B cell (primary cell): ENCODE measurements around the gene COG2. TPM values are rescaled to one million over a fixed set of nuclear protein-coding genes. Genes with fewer than 3 reads are reported as not detected.
"Not testable (repeated sequence)": the region's sequence is repeated elsewhere in the genome, so short reads cannot be mapped to it uniquely, and the experiment has no call there.

ENCODE experiments used
- ATAC-seq: fragments of 200-7000 bp; cut with Tn5 transposase; one replicate; pipeline ENCODE4 v1.10.0; 2021; ENCODE audit warnings: low read depth, mild to moderate bottlenecking, moderate number of reproducible peaks, moderate library complexity
- CTCF ChIA-PET: fragments of 350-600 bp; sonication (Branson Sonifier 250); formaldehyde crosslinking; loops from one replicate; lab custom pipeline; 2021; ENCODE audit warnings: antibody characterized with exemption, inconsistent platforms; lab: Charles Lee
- POLR2A ChIA-PET: fragments of 350-600 bp; sonication (Branson Sonifier 250); formaldehyde crosslinking; loops from one replicate; lab custom pipeline; 2021; ENCODE audit warnings: antibody characterized with exemption; lab: Charles Lee
- DNase-seq: peaks from one replicate; pipeline ENCODE4 v3.0.0; 2013
- H2AFZ ChIP-seq: 2 replicates; pipeline ENCODE4 v1.6.1; 2012; ENCODE audit warnings: mild to moderate bottlenecking, low read depth, low read length; ENCODE audit not compliant: insufficient read depth, poor library complexity, severe bottlenecking
- H3K27ac ChIP-seq, 2 donors: 1 replicate in 1 of 2; 2 replicates in 1 of 2; pipeline ENCODE4 v1.5.1; 2012 to 2013; ENCODE audit warnings: low read length in 2 of 2, mild to moderate bottlenecking in 2 of 2, moderate library complexity in 1 of 2
- H3K27me3 ChIP-seq, 4 experiments: fragments of 200-600 bp in 1 of 4; sonication (generic) in 1 of 4; replicated peaks in 1 of 4; 1 replicate in 2 of 4; 2 replicates in 2 of 4; pipeline versions ENCODE4 v1.6.1 to v1.7.0; 2013 to 2016; ENCODE audit warnings: low read length in 3 of 4, mild to moderate bottlenecking in 2 of 4, mixed read lengths in 1 of 4, moderate library complexity in 1 of 4; ENCODE audit not compliant: insufficient read depth in 4 of 4, control insufficient read depth in 3 of 4; ENCODE audit errors: control extremely low read depth in 1 of 4
- H3K36me3 ChIP-seq, 2 experiments: replicated peaks in 1 of 2; 1 replicate in 1 of 2; 2 replicates in 1 of 2; pipeline versions ENCODE4 v1.6.1 to v1.7.1; 2013; ENCODE audit warnings: low read length in 1 of 2; ENCODE audit not compliant: insufficient read depth in 2 of 2, control insufficient read depth in 1 of 2; ENCODE audit errors: control extremely low read depth in 1 of 2, extremely low read depth in 1 of 2
- H3K4me1 ChIP-seq, 2 donors: fragments of 200-600 bp in 1 of 2; sonication (generic) in 1 of 2; 1 replicate in 1 of 2; 2 replicates in 1 of 2; pipeline versions ENCODE4 v1.5.1 to v1.6.1; 2013 to 2017; ENCODE audit warnings: low read length in 2 of 2; ENCODE audit not compliant: control insufficient read depth in 2 of 2, insufficient read depth in 2 of 2
- H3K4me2 ChIP-seq: replicated peaks from 2 replicates; pipeline ENCODE3; 2012; ENCODE audit warnings: mild to moderate bottlenecking, low read depth, low read length; ENCODE audit not compliant: poor library complexity, severe bottlenecking
- H3K4me3 ChIP-seq, 5 experiments: fragments of 200-600 bp in 1 of 5; sonication (generic) in 1 of 5; 1 replicate in 3 of 5; 2 replicates in 2 of 5; pipeline versions ENCODE4 v1.5.1 to v1.7.0; 2011 to 2016; ENCODE audit warnings: low read length in 4 of 5, mild to moderate bottlenecking in 4 of 5, low read depth in 2 of 5, control low read depth in 1 of 5, moderate library complexity in 1 of 5; ENCODE audit not compliant: insufficient read depth in 1 of 5; ENCODE audit errors: control extremely low read depth in 1 of 5, extremely low read depth in 1 of 5
- H3K79me2 ChIP-seq: fragments of 200-600 bp; sonication (generic); one replicate; pipeline ENCODE4 v1.6.0; 2016; ENCODE audit warnings: low read length; ENCODE audit not compliant: control insufficient read depth, insufficient read depth
- H3K9ac ChIP-seq: fragments of 200-600 bp; sonication (generic); 2 replicates; pipeline ENCODE4 v1.6.1; 2017; ENCODE audit warnings: mild to moderate bottlenecking, low read length, moderate library complexity
- H3K9me3 ChIP-seq, 3 donors: one replicate each; pipeline versions ENCODE4 v1.6.1 to v1.7.1; 2013; ENCODE audit warnings: low read length in 2 of 3; ENCODE audit not compliant: control insufficient read depth in 2 of 3, insufficient read depth in 1 of 3; ENCODE audit errors: control extremely low read depth in 1 of 3
- H4K20me1 ChIP-seq: 2 replicates; pipeline ENCODE4 v1.6.0; 2012; ENCODE audit warnings: mild to moderate bottlenecking, low read length; ENCODE audit not compliant: insufficient read depth, control insufficient read depth, poor library complexity, severe bottlenecking
- H3K27ac Mint-ChIP-seq: one replicate; pipeline ENCODE4 v1.8.0; 2021; ENCODE audit warnings: mixed read lengths
- H3K27me3 Mint-ChIP-seq: one replicate; pipeline ENCODE4 v1.8.0; 2021; ENCODE audit warnings: mixed read lengths
- H3K4me1 Mint-ChIP-seq: one replicate; pipeline ENCODE4 v1.8.0; 2021; ENCODE audit warnings: mixed read lengths
- H3K4me3 Mint-ChIP-seq: one replicate; pipeline ENCODE4 v1.8.0; 2021; ENCODE audit warnings: mixed read lengths
- H3K9me3 Mint-ChIP-seq: one replicate; pipeline ENCODE4 v1.8.0; 2022; ENCODE audit warnings: mixed read lengths; ENCODE audit not compliant: insufficient read depth
- EZH2 ChIP-seq: IDR thresholded peaks from 2 replicates; pipeline ENCODE4 v1.6.1; 2012; ENCODE audit warnings: borderline replicate concordance, low read depth, mild to moderate bottlenecking, moderate library complexity, low read length; ENCODE audit not compliant: insufficient read depth, poor library complexity, severe bottlenecking
- WGBS: methylation state at CpG from one replicate; pipeline ENCODE4 v1.1.5; 2013; ENCODE audit warnings: missing lambda C conversion rate; ENCODE audit not compliant: insufficient coverage; 5-methylcytosine and 5-hydroxymethylcytosine counted together
- intact Hi-C: fragments of 100-400 bp; cut with micrococcal nuclease; formaldehyde crosslinking; loops from one replicate; pipeline ENCODE4 v1.10.0; 2022
- polyA plus RNA-seq: library from polyadenylated mRNA; depleted of rRNA; stranded (reverse); fragments of >200 nt; gene quantifications from 2 replicates; pipeline ENCODE4 v1.2.3, GENCODE V29; 2012
- total RNA-seq, 2 donors: library from RNA; stranded (reverse); fragments of 120-200 nt in 1 of 2; gene quantifications; 1 replicate in 1 of 2; 2 replicates in 1 of 2; pipeline versions ENCODE4 v1.2.3 to v1.2.4, GENCODE V29; 2013 to 2022
- TF ChIP-seq, protein P1 (sequence below): fragments of 200-600 bp; IDR thresholded peaks from one replicate; pipeline ENCODE4 v1.8.0; 2022; ENCODE audit warnings: antibody characterized with exemption, mild to moderate bottlenecking

The COG2 gene
- total and polyA plus RNA-seq, 2 donors (not counting 1 experiment from before 2014, with no cell fraction given), result 17.0 to 42.5 TPM

- WGBS, result 67% methylated on average over 22 of the region's 24 CpGs
- no peaks in the 10 kb centered on the region for H3K4me1 Mint-ChIP-seq
- no peak within 1 kb of the TSS for H3K4me2 ChIP-seq
- no peaks in the 10 kb centered on the region for H3K27me3 ChIP-seq
- H3K27ac ChIP-seq, result no peak within 1 kb of the TSS
- intact Hi-C loops, result no loop called here
- no peak within 1 kb of the TSS for H3K27ac Mint-ChIP-seq
- peaks cover 6% of the 10 kb centered on the region for H3K27me3 Mint-ChIP-seq
- no peaks in the 10 kb centered on the region for H3K79me2 ChIP-seq
- no peaks in the 10 kb centered on the region for H3K9me3 ChIP-seq
- H3K9me3 Mint-ChIP-seq, result peaks cover 4% of the 10 kb centered on the region
- H3K9ac ChIP-seq, result no peak within 1 kb of the TSS
- DNase-seq (no peak), ATAC-seq (no peak)
- no peaks in the 10 kb centered on the region for H4K20me1 ChIP-seq
- ChIA-PET POLR2A (no interaction called here), CTCF (no interaction called here)
- H3K36me3 ChIP-seq, result no peaks in the 10 kb centered on the region
- H3K4me1 ChIP-seq, result no peaks in the 10 kb centered on the region
- no peak within 1 kb of the TSS for H3K4me3 ChIP-seq
- H2AFZ ChIP-seq, result no peak within 1 kb of the TSS
- no peak for TF ChIP-seq EZH2
- TF ChIP-seq, protein P1, sequence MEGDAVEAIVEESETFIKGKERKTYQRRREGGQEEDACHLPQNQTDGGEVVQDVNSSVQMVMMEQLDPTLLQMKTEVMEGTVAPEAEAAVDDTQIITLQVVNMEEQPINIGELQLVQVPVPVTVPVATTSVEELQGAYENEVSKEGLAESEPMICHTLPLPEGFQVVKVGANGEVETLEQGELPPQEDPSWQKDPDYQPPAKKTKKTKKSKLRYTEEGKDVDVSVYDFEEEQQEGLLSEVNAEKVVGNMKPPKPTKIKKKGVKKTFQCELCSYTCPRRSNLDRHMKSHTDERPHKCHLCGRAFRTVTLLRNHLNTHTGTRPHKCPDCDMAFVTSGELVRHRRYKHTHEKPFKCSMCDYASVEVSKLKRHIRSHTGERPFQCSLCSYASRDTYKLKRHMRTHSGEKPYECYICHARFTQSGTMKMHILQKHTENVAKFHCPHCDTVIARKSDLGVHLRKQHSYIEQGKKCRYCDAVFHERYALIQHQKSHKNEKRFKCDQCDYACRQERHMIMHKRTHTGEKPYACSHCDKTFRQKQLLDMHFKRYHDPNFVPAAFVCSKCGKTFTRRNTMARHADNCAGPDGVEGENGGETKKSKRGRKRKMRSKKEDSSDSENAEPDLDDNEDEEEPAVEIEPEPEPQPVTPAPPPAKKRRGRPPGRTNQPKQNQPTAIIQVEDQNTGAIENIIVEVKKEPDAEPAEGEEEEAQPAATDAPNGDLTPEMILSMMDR, result no peak
- H3K4me3 Mint-ChIP-seq, result no peak within 1 kb of the TSS
Measured at GRCh38 chr1:230713915-230714764, 71.9 kb downstream of the COG2 start, which contains the start of gene AGT. AGT (minus strand) TSS chr1:230714122; CDS start chr1:230710823, 3,299 bp downstream.

- H3K27me3 ChIP-seq, result no peaks in the 10 kb centered on the region
- 89% methylated on average over 1 of the region's 3 CpGs for WGBS
- ATAC-seq (no peak), DNase-seq (no peak)
- no peak for TF ChIP-seq EZH2
- TF ChIP-seq, protein P1, result no peak
- H3K9ac ChIP-seq, result no peak overlapping the region
- H3K4me3 Mint-ChIP-seq, result no peak overlapping the region
- no peak overlapping the region for H3K4me3 ChIP-seq
- H3K36me3 ChIP-seq, result no peaks in the 10 kb centered on the region
- intact Hi-C loops, result no loop called here
- POLR2A ChIA-PET, result no interaction called here
- H4K20me1 ChIP-seq, result no peaks in the 10 kb centered on the region
- H3K79me2 ChIP-seq, result no peaks in the 10 kb centered on the region
- no peak overlapping the region for H3K4me2 ChIP-seq
- H3K27ac ChIP-seq, result no peak overlapping the region
- CTCF ChIA-PET, result no interaction called here
- H3K9me3 Mint-ChIP-seq, result peaks cover 4% of the 10 kb centered on the region
- H2AFZ ChIP-seq, result no peak overlapping the region
- H3K4me1 ChIP-seq, result no peaks in the 10 kb centered on the region
- H3K9me3 ChIP-seq, result no peaks in the 10 kb centered on the region
- H3K27me3 Mint-ChIP-seq, result peaks cover 6% of the 10 kb centered on the region
- no peaks in the 10 kb centered on the region for H3K4me1 Mint-ChIP-seq
- H3K27ac Mint-ChIP-seq, result no peak overlapping the region
Measured at GRCh38 chr1:230715510-230715909, 73.2 kb downstream of the COG2 start.

- H3K9ac ChIP-seq, CTCF ChIA-PET: not testable (repeated sequence)
Measured at GRCh38 chr1:230716453-230716852, 74.2 kb downstream of the COG2 start.

More at GRCh38 chr1:230716453-230716852, 74.2 kb downstream of the COG2 start:
- H3K27ac ChIP-seq, DNase-seq, H3K79me2 ChIP-seq, H3K4me3 Mint-ChIP-seq, ATAC-seq, H3K4me1 Mint-ChIP-seq, H3K4me1 ChIP-seq, H3K27ac Mint-ChIP-seq, H3K9me3 Mint-ChIP-seq, H3K27me3 Mint-ChIP-seq, H3K4me3 ChIP-seq, H3K4me2 ChIP-seq, H4K20me1 ChIP-seq, H3K9me3 ChIP-seq, POLR2A ChIA-PET, H3K27me3 ChIP-seq, H2AFZ ChIP-seq, H3K36me3 ChIP-seq, intact Hi-C loops: not testable (repeated sequence)
- whole genome bisulfite sequencing, result 82% methylated on average over 3 of the region's 3 CpGs
